Mesenteric fat pad (tissue), 1 donor: ENCODE measurements around the gene WWC1. TPM values are rescaled to one million over a fixed set of nuclear protein-coding genes. Genes with fewer than 3 reads are reported as not detected.

Experiments used
- DNase-seq: peaks from one replicate; pipeline ENCODE4 v3.0.0-alpha.2; 2020; ENCODE audit warnings: low spot score
- total RNA-seq: library from RNA; stranded (reverse); fragmentation: NEBNext Ultra II Directional; extraction: Animal tissue kit (Norgen Biotek cat#: 25700); gene quantifications from one replicate; pipeline ENCODE4 v1.2.1, GENCODE V29; 2021
- donor health status: DM: yes; HTN: yes; CAD: no.

Gene WWC1
- total RNA-seq, 1 donor from 2014 or later, result 4.2 TPM

- no peak for DNase-seq
Measured at GRCh38 chr5:168407211-168407610, 115.8 kb downstream of the WWC1 start.

DNA sequence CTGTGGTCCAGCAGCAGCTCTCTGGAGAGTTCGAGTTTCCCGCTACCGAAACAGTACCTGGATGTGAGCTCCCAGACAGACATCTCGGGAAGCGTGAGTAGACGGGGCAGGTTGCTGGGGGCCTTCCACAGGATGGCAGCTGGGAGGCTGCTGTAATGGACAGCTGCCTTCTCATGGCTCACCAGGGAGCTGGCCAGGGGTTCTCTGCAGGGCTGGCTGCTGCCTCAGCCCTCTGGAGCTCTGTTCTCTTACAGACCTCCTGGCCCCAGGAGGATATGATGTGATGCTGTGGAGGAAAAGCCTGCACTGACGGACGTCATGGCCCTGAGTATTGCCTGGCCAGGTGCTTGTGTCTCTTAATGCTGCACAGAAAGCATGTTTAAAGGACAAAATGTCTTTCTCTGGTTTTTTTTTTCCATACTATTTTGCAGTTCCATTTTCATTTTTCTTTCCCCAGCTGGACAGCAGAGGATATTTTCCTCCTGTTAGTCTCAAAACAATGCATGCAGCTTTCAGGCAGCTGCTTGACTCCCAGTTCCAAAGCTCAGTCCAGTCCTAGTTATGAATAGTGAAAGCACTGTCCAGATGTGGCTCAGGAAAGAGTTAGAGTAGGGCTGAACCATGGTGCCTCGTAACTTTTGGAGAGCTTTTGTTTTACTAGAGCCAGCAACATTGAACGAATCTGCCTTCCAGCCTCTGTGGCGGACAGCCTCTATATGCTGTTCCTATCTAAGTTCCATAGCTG is 117.3 kb downstream of the WWC1 start:
- DNase-seq, result no peak

GRCh38 chr5:168409591-168410458 is 118.4 kb downstream of the WWC1 start:
- DNase-seq, result no peak

- DNase-seq, result no peak
Measured at GRCh38 chr5:168411871-168412270, 120.4 kb downstream of the WWC1 start.

GRCh38 chr5:168413062-168413461 is 121.6 kb downstream of the WWC1 start:
- DNase-seq, result no peak

- DNase-seq, result no peak
Measured at GRCh38 chr5:168413596-168413995, 122.2 kb downstream of the WWC1 start.

DNA sequence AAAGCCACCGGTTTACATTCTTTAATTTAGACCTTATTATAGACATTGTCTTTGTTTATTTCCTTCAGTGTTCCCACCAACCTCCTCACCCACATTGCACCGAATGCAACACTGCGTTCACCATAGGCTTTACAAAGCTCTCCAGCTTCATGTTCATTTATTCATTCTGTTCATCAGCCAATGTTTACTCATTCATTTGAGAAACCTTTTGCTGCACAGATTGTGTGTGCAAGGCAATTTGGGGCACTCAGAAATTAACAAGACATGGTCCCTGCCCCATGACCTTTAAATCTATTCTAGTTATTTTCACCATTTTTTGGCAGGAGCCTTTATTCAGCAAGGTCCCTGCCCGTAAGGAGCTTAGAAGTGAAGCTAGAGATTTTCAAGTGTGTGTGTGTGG is 124.0 kb downstream of the WWC1 start:
- DNase-seq, result no peak

DNA sequence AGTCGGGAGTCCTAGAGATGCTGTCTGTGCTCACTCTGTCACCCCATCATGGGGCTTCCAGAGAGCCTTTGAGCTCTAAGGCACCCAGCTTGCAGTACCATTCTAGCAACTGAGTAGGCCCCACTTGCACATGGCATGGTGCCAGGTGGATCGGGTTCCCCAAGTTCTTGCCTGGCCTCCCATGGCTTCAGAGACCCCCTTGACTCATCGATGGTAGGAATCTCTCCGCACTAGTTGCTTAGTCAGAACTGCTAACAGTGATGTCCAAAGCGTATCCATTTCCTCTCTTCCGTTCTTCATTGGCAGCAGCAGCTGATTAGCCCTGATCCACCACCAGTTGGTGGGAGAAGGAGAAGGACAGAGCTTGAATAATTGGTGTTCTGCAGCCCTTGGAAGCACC is 124.5 kb downstream of the WWC1 start:
- no peak for DNase-seq

DNA sequence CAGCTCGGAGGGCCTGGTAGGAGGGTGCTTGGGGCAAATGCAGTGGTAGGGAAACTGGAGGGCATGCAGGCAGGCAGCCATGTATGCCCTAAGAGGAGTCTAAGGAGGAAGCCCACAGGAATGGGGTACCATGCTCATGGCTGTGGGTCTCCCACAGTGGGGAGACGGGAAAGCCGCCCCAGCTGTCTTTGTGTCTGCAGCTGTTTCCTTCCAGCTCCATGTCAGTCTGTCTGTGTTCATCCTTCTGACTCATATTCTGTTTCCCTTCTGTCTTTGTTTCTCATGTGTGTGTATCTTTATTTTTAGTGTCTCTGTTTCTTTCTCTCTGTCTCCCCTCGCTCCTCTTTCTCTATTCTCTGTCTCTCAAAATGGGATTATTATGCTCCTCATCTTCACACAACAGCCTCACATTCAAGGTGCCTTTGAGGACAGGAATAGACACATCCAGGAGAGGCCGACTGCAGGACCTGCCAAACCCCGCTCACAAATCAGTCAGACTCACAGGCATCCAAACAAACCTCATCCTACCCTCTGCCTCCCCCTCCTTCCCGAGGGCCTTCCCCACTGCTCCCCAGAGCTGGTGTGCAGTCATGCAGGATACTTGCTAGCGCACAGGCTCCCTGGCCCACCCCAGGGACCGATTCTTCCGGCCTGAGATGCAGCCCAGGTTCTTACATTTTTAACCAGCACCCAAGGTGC is 126.4 kb downstream of the WWC1 start:
- no peak for DNase-seq

- DNase-seq, result no peak
Measured at GRCh38 chr5:168420461-168420860, 129.0 kb downstream of the WWC1 start.

DNA sequence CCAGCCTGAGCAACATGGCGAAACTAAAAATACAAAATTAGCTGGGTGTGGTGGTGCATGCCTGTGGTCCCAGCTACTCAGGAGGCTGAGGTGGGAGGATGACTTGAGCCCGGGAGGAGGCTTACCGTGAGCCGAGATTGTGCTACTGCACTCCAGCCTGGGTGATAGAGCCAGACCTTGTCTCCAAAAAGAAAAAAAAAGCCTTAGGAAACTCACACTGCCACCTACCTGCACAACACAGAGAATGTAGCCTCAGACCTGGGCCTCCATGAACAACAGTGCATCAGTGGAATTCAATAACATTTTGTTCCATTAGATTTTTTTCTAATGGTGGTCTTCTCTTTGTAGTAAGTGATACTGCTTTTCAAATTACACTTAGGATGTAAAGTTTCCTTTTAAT is 131.0 kb downstream of the WWC1 start:
- DNase-seq, result no peak

GRCh38 chr5:168423478-168423877 is 132.0 kb downstream of the WWC1 start:
- no peak for DNase-seq

DNA sequence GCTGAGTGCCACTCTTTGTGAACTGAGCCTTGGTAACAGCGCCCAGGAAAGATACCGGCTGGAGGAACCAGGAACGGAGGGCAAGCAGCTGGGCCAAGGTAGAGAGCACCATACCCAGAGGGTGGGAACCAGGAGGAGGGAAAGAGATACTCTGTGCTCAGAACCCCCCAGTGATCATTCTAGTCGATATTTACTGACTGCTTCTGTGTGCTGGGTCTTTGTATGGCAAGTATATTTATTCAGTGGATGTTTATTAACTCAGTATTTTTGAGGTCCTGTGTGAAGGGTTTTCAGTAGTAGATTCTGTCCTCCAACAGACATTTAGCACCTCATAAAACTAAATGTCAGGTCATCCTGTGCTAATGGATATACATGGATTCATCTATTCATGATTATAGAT is 132.5 kb downstream of the WWC1 start:
- no peak for DNase-seq

- DNase-seq, result no peak
Measured at GRCh38 chr5:168424594-168425323, 133.3 kb downstream of the WWC1 start.

GRCh38 chr5:168426007-168426863 is 134.8 kb downstream of the WWC1 start:
- DNase-seq, result no peak

DNA sequence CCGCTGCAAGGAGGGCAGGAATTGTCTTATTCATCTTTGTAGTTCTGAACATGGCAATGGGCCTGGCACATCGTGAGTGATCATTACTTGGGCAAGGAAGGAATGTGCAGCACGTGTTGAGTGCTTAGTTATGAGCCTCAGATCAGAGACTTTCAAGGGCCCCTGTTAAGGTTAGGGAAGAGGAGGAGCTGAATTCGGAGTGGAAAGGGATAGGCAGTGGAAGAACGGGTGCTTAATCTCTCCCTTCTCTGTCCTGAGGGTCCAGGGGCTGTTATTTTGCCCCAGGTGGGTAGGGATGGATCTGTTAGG is 135.4 kb downstream of the WWC1 start:
- no peak for DNase-seq

GRCh38 chr5:168427224-168427623 is 135.8 kb downstream of the WWC1 start:
- no peak for DNase-seq

DNA sequence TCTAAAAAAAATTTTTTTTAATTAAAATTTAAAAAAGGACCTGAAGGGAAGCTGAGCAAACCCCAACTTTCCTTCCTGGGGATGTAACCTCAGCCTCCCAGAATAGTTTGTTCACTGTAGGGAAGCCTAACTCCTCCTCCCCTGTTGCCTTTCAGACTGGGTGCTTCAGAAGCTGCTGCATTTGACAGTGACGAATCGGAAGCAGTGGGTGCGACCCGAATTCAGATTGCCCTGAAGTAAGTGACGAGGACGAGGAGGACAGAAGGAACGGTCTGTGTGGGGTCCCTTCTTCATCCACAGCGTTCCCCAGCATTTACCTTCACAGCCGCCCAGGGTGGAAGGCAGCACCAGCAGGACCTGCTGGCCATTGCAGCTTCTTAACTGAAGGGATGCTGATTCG is 137.1 kb downstream of the WWC1 start:
- DNase-seq, result no peak

DNA sequence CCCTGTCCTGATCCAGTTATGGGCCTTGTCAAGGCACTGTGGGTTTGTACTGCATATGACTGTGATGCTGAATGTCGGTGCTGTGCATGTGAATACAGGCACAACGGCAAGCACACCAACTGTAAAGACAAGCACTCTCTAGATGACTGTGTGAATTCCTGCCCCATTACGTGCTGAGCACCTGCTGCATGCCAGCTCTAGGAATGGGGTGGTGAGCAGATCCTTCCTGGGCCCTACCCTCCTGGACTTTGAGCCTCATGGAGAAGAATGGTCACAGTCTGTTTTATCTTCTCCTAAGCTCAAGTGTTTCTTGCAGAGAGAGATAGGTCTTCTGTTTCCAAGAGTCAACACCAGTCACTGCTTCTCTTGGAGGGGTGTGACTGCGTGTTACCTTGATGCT is 138.9 kb downstream of the WWC1 start:
- no peak for DNase-seq

DNA sequence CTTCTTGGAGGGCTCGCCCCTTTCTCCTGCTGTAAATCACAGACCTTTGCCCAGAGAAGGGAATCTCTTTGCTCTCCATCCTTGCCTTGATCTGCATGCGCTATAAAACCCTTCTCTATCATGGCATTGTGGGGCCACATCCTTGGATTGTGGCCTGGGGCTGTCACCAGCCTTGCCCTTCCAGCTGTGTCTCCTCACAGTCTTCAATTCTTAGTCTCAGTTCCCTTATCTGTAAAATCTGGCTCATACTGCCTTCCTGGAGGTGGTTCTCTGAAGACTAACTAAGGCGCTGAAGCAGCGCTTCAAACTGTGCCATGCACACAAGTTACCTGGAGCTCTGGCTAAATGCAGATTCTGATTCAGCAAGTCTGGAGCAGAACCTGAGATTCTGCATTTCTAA is 141.5 kb downstream of the WWC1 start:
- no peak for DNase-seq

- DNase-seq, result no peak
Measured at GRCh38 chr5:168434001-168434400, 142.6 kb downstream of the WWC1 start.
